IPS DF 4.7 (cell line): ENCODE measurements around the gene MSL3B.

Source experiments
- DNase-seq: peaks from one replicate; pipeline ENCODE4 v3.0.0-alpha.2; 2013; ENCODE audit warnings: low spot score; ENCODE audit errors: extremely low read depth

MSL3B gene

DNA sequence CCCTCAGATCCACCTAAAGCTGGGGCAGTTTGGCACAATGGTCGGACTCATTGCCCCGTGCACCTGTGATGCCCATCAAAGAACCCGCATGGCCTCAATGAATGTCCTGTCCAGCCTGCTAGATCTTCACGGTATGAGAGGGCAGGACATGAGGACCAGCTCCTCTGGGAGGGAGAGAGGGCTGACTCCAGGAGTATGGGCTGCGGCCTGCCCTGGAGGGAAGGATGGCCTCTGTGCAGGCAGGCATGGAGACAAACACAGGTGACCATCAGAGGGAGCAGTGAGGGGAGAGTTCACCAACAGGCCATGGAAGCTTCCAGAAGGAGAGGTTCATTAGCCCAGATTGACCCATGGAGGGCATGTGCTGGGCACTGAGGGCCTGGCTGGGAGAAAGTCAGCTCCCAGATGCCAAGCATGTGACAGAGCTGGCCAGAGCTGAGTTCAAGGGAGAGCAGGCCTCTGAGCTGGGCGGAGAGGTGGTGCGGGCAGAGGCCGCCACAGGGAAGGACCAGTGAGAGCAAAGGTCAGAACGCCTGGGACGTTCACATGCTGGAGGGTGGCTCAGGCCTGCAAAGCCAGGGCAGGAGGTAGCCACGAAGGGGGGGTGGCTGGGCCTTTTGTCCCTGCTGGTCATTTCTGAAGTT lies 50.1 kb downstream of the MSL3B start:
- no peak for DNase-seq

DNA sequence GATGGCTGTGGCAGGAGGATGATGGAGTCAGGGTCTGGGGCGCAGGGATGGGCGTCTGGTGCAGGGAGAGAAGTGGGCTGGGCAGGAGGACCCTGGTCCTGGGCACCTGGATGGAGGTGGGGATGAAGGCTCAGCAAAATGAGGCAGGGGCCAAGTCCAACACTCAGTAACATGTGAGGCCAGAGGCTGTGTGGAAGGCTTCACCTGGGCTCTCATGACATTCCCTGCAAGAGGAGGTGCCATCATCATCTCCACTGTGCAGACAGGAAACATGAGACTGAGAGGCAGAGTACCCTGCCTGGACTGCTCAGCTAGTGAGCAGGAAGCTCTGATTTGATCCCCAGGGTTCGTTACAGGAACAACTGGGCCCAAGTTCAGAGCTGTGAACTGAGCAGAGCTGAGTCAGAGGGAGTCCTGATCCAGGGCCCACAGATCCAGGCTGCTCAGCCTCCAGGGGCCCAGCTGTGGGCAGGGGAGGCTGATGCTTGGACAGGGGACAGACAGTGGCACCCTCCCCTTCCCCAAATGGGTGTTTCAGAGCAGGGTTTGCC lies 50.8 kb downstream of the MSL3B start:
- DNase-seq = no peak

DNA sequence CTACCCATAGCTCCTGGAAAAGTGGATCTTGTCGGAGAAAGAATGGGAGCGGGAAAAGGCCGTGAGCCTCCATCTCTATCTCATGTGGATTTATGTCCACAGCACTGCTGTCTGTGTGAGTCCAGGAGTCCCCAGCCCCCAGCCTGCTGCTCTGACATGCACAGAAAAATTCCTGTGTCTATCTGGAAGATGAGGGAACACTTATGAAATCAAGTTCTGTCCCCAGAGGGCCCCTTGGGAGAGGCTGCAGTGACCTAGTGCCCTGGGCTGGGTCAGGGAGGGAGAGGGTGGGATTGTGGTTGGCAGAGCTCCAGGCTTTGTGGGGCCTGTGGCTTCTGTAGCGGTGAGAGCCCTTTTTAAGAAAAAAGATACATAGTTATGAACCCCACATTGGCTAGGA lies 51.4 kb downstream of the MSL3B start:
- DNase-seq = no peak

DNA sequence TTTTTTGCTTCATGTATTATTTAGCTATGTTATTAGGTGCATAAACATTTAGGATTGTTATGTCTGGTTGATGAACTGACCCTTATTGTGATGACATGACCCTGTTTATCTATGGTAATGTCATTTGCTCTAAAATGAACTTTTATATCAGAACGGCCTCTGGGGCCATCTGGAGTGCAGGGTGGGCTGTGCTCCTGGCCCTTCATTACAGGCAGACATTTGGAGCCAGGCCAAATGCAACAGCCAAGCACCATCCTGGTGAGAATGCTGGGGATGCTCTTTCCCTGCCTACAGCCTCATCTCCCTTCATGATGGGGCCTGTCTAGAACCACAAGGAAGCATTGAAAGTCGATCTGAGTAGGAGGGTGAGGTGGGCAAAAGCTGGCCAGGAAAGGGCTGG lies 51.9 kb downstream of the MSL3B start:
- no peak for DNase-seq

DNA sequence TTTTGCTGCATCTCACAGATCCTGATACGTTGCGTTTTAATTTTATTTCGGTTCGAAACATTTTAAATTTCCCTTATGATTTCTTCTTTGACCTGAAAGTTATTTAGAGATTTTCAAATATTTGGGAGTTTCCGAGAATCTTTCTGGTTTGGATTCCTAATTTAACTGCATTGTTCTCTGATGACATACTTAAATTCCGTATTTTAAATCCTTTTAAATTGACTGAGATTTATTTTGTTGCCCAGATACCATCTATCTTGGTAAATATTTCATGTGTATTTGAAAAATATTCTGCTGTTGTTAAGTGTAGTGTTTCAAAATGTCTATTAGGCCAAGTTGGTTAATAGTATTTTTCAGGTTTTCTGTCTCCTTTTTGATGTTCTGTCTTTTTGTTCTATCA lies 52.3 kb downstream of the MSL3B start:
- no peak for DNase-seq
